ENCODE results near the gene CFAP119. TPM values are rescaled to one million over a fixed set of nuclear protein-coding genes. Genes with fewer than 3 reads are reported as not detected.

Gene CFAP119
- total RNA-seq, 1 experiment from 2014 or later, result 9.6 TPM

DNA sequence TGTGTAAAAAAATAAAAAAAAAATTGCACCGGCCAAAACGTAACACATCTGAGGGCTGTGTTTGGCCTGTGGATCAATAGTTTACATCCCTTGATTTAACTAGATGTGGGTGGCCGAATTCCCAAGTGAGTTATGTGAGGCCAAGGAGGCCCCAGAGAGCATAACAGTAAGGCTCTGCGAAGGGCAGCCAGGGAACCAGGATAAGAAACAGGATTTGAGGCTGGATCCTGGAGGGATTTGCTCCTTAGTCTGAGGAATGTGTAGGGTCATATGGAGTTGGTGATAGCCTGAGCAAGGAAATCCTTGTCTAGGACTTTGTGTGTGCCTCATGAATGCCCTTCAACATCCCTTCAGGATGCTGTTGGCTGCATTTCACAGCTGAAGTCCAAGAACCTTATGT is 11.7 kb downstream of the CFAP119 start:
- no peaks in the 10 kb centered on the region for H4K20me1 ChIP-seq (ENCODE audit: low read length)
- no peak overlapping the region for H2AFZ ChIP-seq (ENCODE audit: low read length)
- no peak overlapping the region for H3K9ac ChIP-seq (ENCODE audit: low read length)
- DNase-seq, result no peak
- H3K4me3 ChIP-seq (ENCODE audit: low read length), result no peak overlapping the region
- H3K27me3 ChIP-seq (ENCODE audit: low read length), result no peaks in the 10 kb centered on the region
- no peak overlapping the region for H3K4me2 ChIP-seq (ENCODE audit: low read length)
- H3K9me3 ChIP-seq (ENCODE audit: low read length), result no peaks in the 10 kb centered on the region
- CTCF ChIA-PET, result no interaction called here
- H3K9me2 ChIP-seq (replicated peaks; ENCODE audit: low read length), result no peaks in the 10 kb centered on the region
- ATAC-seq, result no peak
- H3K79me2 ChIP-seq (ENCODE audit: low read length), result peaks cover 22% of the 10 kb centered on the region
- H3K27ac ChIP-seq (ENCODE audit: low read length), result no peak overlapping the region
- TF ChIP-seq EZH2phosphoT487 (IDR thresholded peaks at IDR 0.05; ENCODE audit: borderline replicate concordance, low read length), result no peak
- no peak for TF ChIP-seq EZH2 (IDR thresholded peaks at IDR 0.05; ENCODE audit: low read length, unreplicated experiment)
- TF ChIP-seq CTCF (conservative IDR thresholded peaks at IDR 0.05; ENCODE audit: low read depth, low read length), result no peak
- H3K36me3 ChIP-seq (ENCODE audit: low read depth, low read length), result no peaks in the 10 kb centered on the region
- BruUV-seq (replicated peaks), result no TSS peak
- POLR2A ChIA-PET (ENCODE audit: unreplicated experiment), result no interaction called here
- peaks cover 14% of the 10 kb centered on the region for H3K4me1 ChIP-seq (ENCODE audit: insufficient read depth, low read length)
- peaks cover 8% of the 10 kb centered on the region for H3F3A ChIP-seq (ENCODE audit: low read length, unreplicated experiment)
- intact Hi-C loops (cut with micrococcal nuclease), result no loop called here

GRCh38 chr16:30748634-30749445 is 13.0 kb downstream of the CFAP119 start:
- CTCF ChIA-PET, result no interaction called here
- H3K9me2 ChIP-seq (replicated peaks; ENCODE audit: low read length), result no peaks in the 10 kb centered on the region
- peak overlapping the region; percentile 69 for H3K4me3 ChIP-seq (ENCODE audit: low read length)
- H2AFZ ChIP-seq (ENCODE audit: low read length), result no peak overlapping the region
- H3K36me3 ChIP-seq (ENCODE audit: low read depth, low read length), result peaks cover 6% of the 10 kb centered on the region
- intact Hi-C loops (cut with micrococcal nuclease), result no loop called here
- peak overlapping the region; percentile 37; the same call in 1 of the 2 replicates for H3K9ac ChIP-seq (ENCODE audit: low read length)
- H3K4me2 ChIP-seq (ENCODE audit: low read length), result peak overlapping the region; percentile 71
- ATAC-seq (peak; percentile 41), DNase-seq (peak; percentile 33)
- POLR2A ChIA-PET (ENCODE audit: unreplicated experiment), result interaction anchor here (0.6 to 0.7 kb wide), 2 partner anchors 109 to 177 kb away, joined by 5 to 6 read pairs; no protein-coding TSS in a partner anchor
- H3K79me2 ChIP-seq (ENCODE audit: low read length), result peaks cover 22% of the 10 kb centered on the region
- peaks cover 8% of the 10 kb centered on the region for H3F3A ChIP-seq (ENCODE audit: low read length, unreplicated experiment)
- TSS peak; percentile 45 for BruUV-seq (replicated peaks)
- no peak overlapping the region for H3K27ac ChIP-seq (ENCODE audit: low read length)
- peaks cover 14% of the 10 kb centered on the region for H3K4me1 ChIP-seq (ENCODE audit: insufficient read depth, low read length)
- H4K20me1 ChIP-seq (ENCODE audit: low read length), result no peaks in the 10 kb centered on the region
- TF ChIP-seq EZH2 (IDR thresholded peaks at IDR 0.05; ENCODE audit: low read length, unreplicated experiment) (no peak), CTCF (conservative IDR thresholded peaks at IDR 0.05; ENCODE audit: low read depth, low read length) (no peak), EZH2phosphoT487 (IDR thresholded peaks at IDR 0.05; ENCODE audit: borderline replicate concordance, low read length) (no peak)
- H3K9me3 ChIP-seq (ENCODE audit: low read length), result no peaks in the 10 kb centered on the region
- H3K27me3 ChIP-seq (ENCODE audit: low read length), result no peaks in the 10 kb centered on the region
